ENCODE measurements around the gene RIMBP2. TPM values are rescaled to one million over a fixed set of nuclear protein-coding genes. Genes with fewer than 3 reads are reported as not detected.

Gene RIMBP2
- total RNA-seq, 1 experiment from 2014 or later, result not detected

DNA sequence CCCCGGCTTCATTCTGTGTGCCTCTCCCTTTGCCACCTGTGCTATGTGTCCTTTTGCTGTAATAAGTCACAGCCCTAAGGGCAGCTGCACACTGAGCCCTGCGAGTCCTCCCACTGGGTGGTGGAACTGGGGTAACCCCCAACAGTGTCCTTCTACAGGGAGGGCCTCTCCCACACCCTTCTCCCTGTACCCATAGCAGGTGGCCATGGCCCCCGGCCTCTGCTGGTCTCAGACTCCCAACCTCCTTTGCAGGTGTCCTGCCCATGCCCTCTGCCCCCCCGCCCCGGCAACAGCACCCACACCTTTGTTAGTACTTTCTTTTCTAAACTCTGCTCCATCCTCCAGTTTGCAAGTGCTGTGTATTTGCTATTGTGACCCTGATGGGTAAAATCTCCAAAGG is 206.6 kb downstream of the RIMBP2 start:
- no peaks in the 10 kb centered on the region for H3K27me3 ChIP-seq (replicated peaks; ENCODE audit: control insufficient read depth, insufficient read depth, low read length)
- no peaks in the 10 kb centered on the region for H3K4me1 Mint-ChIP-seq (ENCODE audit: low read depth, unreplicated experiment)
- TF ChIP-seq CTCF (IDR thresholded peaks at IDR 0.05; ENCODE audit: insufficient read depth in 1 of 2, low read depth in 1 of 2, low read length in 1 of 2, severe bottlenecking in 1 of 2, unreplicated experiment in 1 of 2), result no peak
- BruUV-seq (replicated peaks), result no TSS peak
- intact Hi-C loops (cut with micrococcal nuclease; ENCODE audit: unreplicated experiment), result no loop called here
- H3K27ac Mint-ChIP-seq (ENCODE audit: unreplicated experiment), result no peak overlapping the region
- no peak overlapping the region for H3K4me3 Mint-ChIP-seq (ENCODE audit: unreplicated experiment)
- H3K9me3 Mint-ChIP-seq (ENCODE audit: unreplicated experiment), result no peaks in the 10 kb centered on the region
- no peak for DNase-seq
- H3K4me3 ChIP-seq (ENCODE audit: low read depth, low read length), result no peak overlapping the region
- POLR2A ChIA-PET, result no interaction called here
- no peaks in the 10 kb centered on the region for H3K36me3 ChIP-seq (ENCODE audit: control insufficient read depth, insufficient read depth, low read length)
- no peaks in the 10 kb centered on the region for H3K27me3 Mint-ChIP-seq (ENCODE audit: insufficient read depth, unreplicated experiment)
- H3K9me3 ChIP-seq, result no peaks in the 10 kb centered on the region
- no peaks in the 10 kb centered on the region for H3K4me1 ChIP-seq
- no peaks in the 10 kb centered on the region for H3K36me3 Mint-ChIP-seq (ENCODE audit: insufficient read depth, unreplicated experiment)
- CTCF ChIA-PET, result no interaction called here

GRCh38 chr12:130508847-130509246 is 207.3 kb downstream of the RIMBP2 start:
- no peak for TF ChIP-seq CTCF (IDR thresholded peaks at IDR 0.05; ENCODE audit: insufficient read depth in 1 of 2, low read depth in 1 of 2, low read length in 1 of 2, severe bottlenecking in 1 of 2, unreplicated experiment in 1 of 2)
- ChIA-PET CTCF (no interaction called here), POLR2A (no interaction called here)
- no peaks in the 10 kb centered on the region for H3K9me3 Mint-ChIP-seq (ENCODE audit: unreplicated experiment)
- H3K27me3 Mint-ChIP-seq (ENCODE audit: insufficient read depth, unreplicated experiment), result no peaks in the 10 kb centered on the region
- intact Hi-C loops (cut with micrococcal nuclease; ENCODE audit: unreplicated experiment), result no loop called here
- no peak overlapping the region for H3K4me3 ChIP-seq (ENCODE audit: low read depth, low read length)
- no peaks in the 10 kb centered on the region for H3K36me3 Mint-ChIP-seq (ENCODE audit: insufficient read depth, unreplicated experiment)
- no TSS peak for BruUV-seq (replicated peaks)
- no peak overlapping the region for H3K4me3 Mint-ChIP-seq (ENCODE audit: unreplicated experiment)
- no peak overlapping the region for H3K27ac Mint-ChIP-seq (ENCODE audit: unreplicated experiment)
- no peaks in the 10 kb centered on the region for H3K36me3 ChIP-seq (ENCODE audit: control insufficient read depth, insufficient read depth, low read length)
- no peaks in the 10 kb centered on the region for H3K4me1 ChIP-seq
- H3K4me1 Mint-ChIP-seq (ENCODE audit: low read depth, unreplicated experiment), result no peaks in the 10 kb centered on the region
- no peak for DNase-seq
- no peaks in the 10 kb centered on the region for H3K27me3 ChIP-seq (replicated peaks; ENCODE audit: control insufficient read depth, insufficient read depth, low read length)
- no peaks in the 10 kb centered on the region for H3K9me3 ChIP-seq

DNA sequence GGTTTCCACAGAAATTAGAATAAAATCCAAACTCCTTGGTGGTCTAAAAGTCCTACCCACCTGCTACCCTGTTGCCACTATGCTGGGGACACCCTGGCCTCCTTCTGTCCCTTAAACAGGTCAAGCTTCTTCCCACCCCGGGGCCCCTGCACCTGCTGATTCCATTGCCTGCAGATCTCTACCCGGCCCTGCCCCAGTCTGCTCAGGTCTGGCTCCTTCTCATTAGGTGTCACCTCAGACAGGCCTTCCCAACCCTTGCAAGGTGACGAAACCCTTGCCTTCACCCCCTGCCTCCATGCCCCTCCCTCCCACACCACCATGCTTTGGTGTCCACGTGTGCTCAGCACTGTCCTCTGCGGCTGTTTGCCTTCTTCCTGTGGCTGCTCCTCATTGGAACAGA is 207.8 kb downstream of the RIMBP2 start:
- Histone ChIP-seq H3K9me3 (no peaks in the 10 kb centered on the region), H3K4me1 (no peaks in the 10 kb centered on the region), H3K27me3 (replicated peaks; ENCODE audit: control insufficient read depth, insufficient read depth, low read length) (no peaks in the 10 kb centered on the region), H3K36me3 (ENCODE audit: control insufficient read depth, insufficient read depth, low read length) (no peaks in the 10 kb centered on the region), H3K4me3 (ENCODE audit: low read depth, low read length) (no peak overlapping the region)
- H3K36me3 Mint-ChIP-seq (ENCODE audit: insufficient read depth, unreplicated experiment), result no peaks in the 10 kb centered on the region
- CTCF ChIA-PET, result no interaction called here
- intact Hi-C loops (cut with micrococcal nuclease; ENCODE audit: unreplicated experiment), result no loop called here
- TF ChIP-seq CTCF (IDR thresholded peaks at IDR 0.05; ENCODE audit: insufficient read depth in 1 of 2, low read depth in 1 of 2, low read length in 1 of 2, severe bottlenecking in 1 of 2, unreplicated experiment in 1 of 2), result no peak
- POLR2A ChIA-PET, result no interaction called here
- no peaks in the 10 kb centered on the region for H3K4me1 Mint-ChIP-seq (ENCODE audit: low read depth, unreplicated experiment)
- BruUV-seq (replicated peaks), result no TSS peak
- H3K4me3 Mint-ChIP-seq (ENCODE audit: unreplicated experiment), result no peak overlapping the region
- H3K27ac Mint-ChIP-seq (ENCODE audit: unreplicated experiment), result no peak overlapping the region
- H3K27me3 Mint-ChIP-seq (ENCODE audit: insufficient read depth, unreplicated experiment), result no peaks in the 10 kb centered on the region
- DNase-seq, result no peak
- no peaks in the 10 kb centered on the region for H3K9me3 Mint-ChIP-seq (ENCODE audit: unreplicated experiment)

All from Caco-2 (cell line).